Transverse colon (tissue), 4 donors: ENCODE measurements around the gene ZNF524. TPM values are rescaled to one million over a fixed set of nuclear protein-coding genes. Genes with fewer than 3 reads are reported as not detected.

ENCODE experiments used
- DNase-seq: peaks from one replicate; pipeline ENCODE4 v3.0.0-alpha.2; 2019
- H3K27ac ChIP-seq, 4 donors: fragments of 200-600 bp; sonication (generic); 2 replicates each; pipeline ENCODE4 v1.5.1; 2016 to 2018; ENCODE audit warnings: inconsistent platforms in 4 of 4
- H3K27me3 ChIP-seq: fragments of 200-600 bp; sonication (generic); 2 replicates; pipeline ENCODE4 v1.5.1; 2017; ENCODE audit warnings: inconsistent platforms
- H3K36me3 ChIP-seq, 4 donors: fragments of 200-600 bp; sonication (generic); 2 replicates each; pipeline ENCODE4 v1.5.1; 2017 to 2019; ENCODE audit warnings: inconsistent platforms in 4 of 4
- H3K4me1 ChIP-seq, 4 donors: fragments of 200-600 bp; sonication (generic); 2 replicates each; pipeline ENCODE4 v1.5.1; 2017 to 2020; ENCODE audit warnings: inconsistent platforms in 4 of 4
- H3K4me3 ChIP-seq, 4 donors: fragments of 200-600 bp; sonication (generic); 1 replicate in 1 of 4; 2 replicates in 3 of 4; pipeline versions ENCODE4 v1.5.1 to v1.6.1; 2017 to 2019; ENCODE audit warnings: inconsistent platforms in 4 of 4
- H3K9me3 ChIP-seq, 2 donors: fragments of 200-600 bp; sonication (generic); 2 replicates each; pipeline ENCODE4 v1.5.1; 2017 to 2019; ENCODE audit warnings: inconsistent platforms in 2 of 2
- CTCF ChIP-seq, 5 experiments: fragments of 200-600 bp in 3 of 5; fragments of 450-650 bp in 2 of 5; sonication (generic) in 3 of 5; IDR thresholded peaks; 1 replicate in 2 of 5; 2 replicates in 3 of 5; pipeline ENCODE4 v1.5.1; 2016 to 2017; ENCODE audit warnings: antibody characterized with exemption in 5 of 5, inconsistent platforms in 3 of 5, mild to moderate bottlenecking in 2 of 5, moderate library complexity in 1 of 5
- EP300 ChIP-seq: sonication (generic); formaldehyde crosslinking; IDR thresholded peaks from one replicate; pipeline ENCODE4 v1.6.1; 2017; ENCODE audit warnings: antibody characterized with exemption, low read depth
- POLR2A ChIP-seq: fragments of 450-650 bp; IDR thresholded peaks from one replicate; pipeline ENCODE4 v1.6.1; 2016; ENCODE audit warnings: antibody characterized with exemption, mild to moderate bottlenecking, moderate library complexity
- POLR2AphosphoS5 ChIP-seq, 3 donors: sonication (generic); formaldehyde crosslinking; IDR thresholded peaks; one replicate each; pipeline ENCODE4 v1.6.1; 2016; ENCODE audit warnings: antibody characterized with exemption in 3 of 3
- WGBS, 2 donors: methylation state at CpG; one replicate each; pipeline ENCODE4 v1.1.5; 2018; ENCODE audit warnings: low coverage in 1 of 2; 5-methylcytosine and 5-hydroxymethylcytosine counted together
- in situ Hi-C, 4 donors: fragments of 200-750 bp; cut with MboI; loops; one replicate each; pipeline versions ENCODE4 v1.15.0 to v1.15.1; 2017; ENCODE audit warnings: low sequenced_read_pairs in 3 of 4, low pct_ligation_motif_present in 1 of 4, low pct_unique_long_range_greater_than_20kb in 1 of 4
- intact Hi-C: fragments of 100-400 bp; cut with DNase I; formaldehyde crosslinking; loops from one replicate; pipeline ENCODE4 v1.15.1; 2023; ENCODE audit warnings: low total_unique reads
- total RNA-seq, 4 donors: library from RNA; depleted of rRNA; stranded (reverse); fragments of >200 nt; gene quantifications; one replicate each; pipeline ENCODE4 v1.1.0, GENCODE V29; 2016

Gene ZNF524
- total RNA-seq, 4 donors from 2014 or later, result 17.7 to 51.1 (median 37.9) TPM

GRCh38 chr19:55646889-55647731, 47.0 kb downstream of the ZNF524 start:
- Histone ChIP-seq H3K36me3 (no peaks in the 10 kb centered on the region), H3K27ac (peak overlapping the region; percentile 82 to 91 (median 86)), H3K4me1 (peaks cover 20 to 47% (median 41%) of the 10 kb centered on the region in 4 donors), H3K27me3 (no peaks in the 10 kb centered on the region), H3K4me3 (peak overlapping the region; percentile 58 to 87 (median 74)), H3K9me3 (no peaks in the 10 kb centered on the region)
- no peak for TF ChIP-seq POLR2AphosphoS5 (IDR thresholded peaks at IDR 0.05)
- TF ChIP-seq POLR2A, result no peak
- TF ChIP-seq EP300, result no peak
- TF ChIP-seq CTCF (IDR thresholded peaks at IDR 0.05), result no peak
- intact Hi-C loops, result no loop called here
- WGBS, 2 donors, result 41 to 66% methylated on average over 7 to 14 of the region's 14 CpGs
- DNase-seq, result no peak
- in situ Hi-C loops, result no loop called here

- intact Hi-C loops, result no loop called here
- Histone ChIP-seq H3K36me3 (no peaks in the 10 kb centered on the region), H3K27me3 (no peaks in the 10 kb centered on the region), H3K4me3 (peak within 1 kb of the TSS; percentile 58 to 87 (median 74)), H3K9me3 (no peaks in the 10 kb centered on the region), H3K4me1 (peaks cover 20 to 40% (median 33%) of the 10 kb centered on the region in 4 donors), H3K27ac (peak within 1 kb of the TSS; percentile 82 to 91 (median 86))
- in situ Hi-C loops, result no loop called here
- 2% methylated on average over 66 of the region's 87 CpGs; no CpG with 5 or more reads in 1 of the 2 donors for WGBS, 2 donors
- DNase-seq, result peak; percentile 72
- peak in 2 of 3 donors; percentile 4 to 29 for TF ChIP-seq POLR2AphosphoS5 (IDR thresholded peaks at IDR 0.05)
- no peak for TF ChIP-seq CTCF (IDR thresholded peaks at IDR 0.05)
- TF ChIP-seq POLR2A, result no peak
Observed at GRCh38 chr19:55647732-55648584, 47.9 kb downstream of the ZNF524 start, which contains the start of gene CCDC106. Gene CCDC106, plus strand, starts transcription at chr19:55648212. Its CDS starts 835 bp downstream, at chr19:55649047.

GRCh38 chr19:55648585-55649267, 48.6 kb downstream of the ZNF524 start:
- H3K4me1 ChIP-seq, result peaks cover 20 to 43% (median 33%) of the 10 kb centered on the region in 4 donors
- in situ Hi-C loops, result no loop called here

More at GRCh38 chr19:55648585-55649267, 48.6 kb downstream of the ZNF524 start:
- intact Hi-C loops, result no loop called here
- H3K9me3 ChIP-seq, result no peaks in the 10 kb centered on the region
- H3K27ac ChIP-seq, result peak overlapping the region; percentile 82 to 91 (median 86)
- no peak for DNase-seq
- 38% methylated on average over 22 of the region's 25 CpGs; no CpG with 5 or more reads in 1 of the 2 donors for WGBS, 2 donors
- no peaks in the 10 kb centered on the region for H3K36me3 ChIP-seq
- peak overlapping the region; percentile 58 to 87 (median 74) for H3K4me3 ChIP-seq
- H3K27me3 ChIP-seq, result no peaks in the 10 kb centered on the region
- TF ChIP-seq POLR2AphosphoS5 (IDR thresholded peaks at IDR 0.05) (no peak), EP300 (no peak), POLR2A (no peak), CTCF (IDR thresholded peaks at IDR 0.05) (no peak)
